Osteocyte (in vitro differentiated cells): ENCODE data around the gene SLC48A1. TPM values are rescaled to one million over a fixed set of nuclear protein-coding genes. Genes with fewer than 3 reads are reported as not detected.
A peak's percentile ranks its signal among the peaks of the same experiment; 100 is the strongest.

Source experiments
- DNase-seq: peaks from one replicate; pipeline ENCODE4 v3.0.0; 2021; ENCODE audit warnings: mixed read lengths; ENCODE audit not compliant: unreplicated experiment; ENCODE audit errors: extremely low spot score
- H3K27ac Mint-ChIP-seq: one replicate; pipeline ENCODE4 v1.8.0; 2021; ENCODE audit warnings: mild to moderate bottlenecking, mixed read lengths; ENCODE audit not compliant: unreplicated experiment
- H3K27me3 Mint-ChIP-seq: one replicate; pipeline ENCODE4 v1.8.0; 2021; ENCODE audit warnings: mixed read lengths; ENCODE audit not compliant: unreplicated experiment
- H3K36me3 Mint-ChIP-seq: one replicate; pipeline ENCODE4 v1.8.0; 2021; ENCODE audit warnings: mixed read lengths; ENCODE audit not compliant: unreplicated experiment
- H3K4me1 Mint-ChIP-seq: one replicate; pipeline ENCODE4 v1.8.0; 2021; ENCODE audit warnings: mixed read lengths; ENCODE audit not compliant: unreplicated experiment
- H3K4me3 Mint-ChIP-seq: one replicate; pipeline ENCODE4 v1.8.0; 2021; ENCODE audit warnings: mild to moderate bottlenecking, moderate library complexity, mixed read lengths; ENCODE audit not compliant: unreplicated experiment
- H3K9me3 Mint-ChIP-seq: one replicate; pipeline ENCODE4 v1.8.0; 2021; ENCODE audit warnings: mixed read lengths; ENCODE audit not compliant: unreplicated experiment
- CTCF ChIP-seq: fragments of 200-600 bp; sonication (generic); IDR thresholded peaks from 2 replicates; pipeline ENCODE4 v1.5.0; 2021; ENCODE audit warnings: antibody characterized with exemption, mild to moderate bottlenecking, moderate library complexity
- long read RNA-seq: library from polyadenylated mRNA; unstranded; transcript quantifications from one replicate; pipeline ENCODE4 v2.0.0, GENCODE V29; 2021
- total RNA-seq: library from RNA; stranded (reverse); gene quantifications from 2 replicates; pipeline ENCODE4 v1.2.1, GENCODE V29; 2021

The SLC48A1 gene
- 21.2 and 21.6 TPM in 2 replicates for total RNA-seq
- long read RNA-seq, transcript SLC48A1-201 (3 exons, 3,010 nt): major isoform, 16 of 21 reads
- long read RNA-seq, partial matches to known transcripts: 0 of 21 reads
- long read RNA-seq, other reads (novel, unspliced or antisense): 4 of 21 reads

DNA sequence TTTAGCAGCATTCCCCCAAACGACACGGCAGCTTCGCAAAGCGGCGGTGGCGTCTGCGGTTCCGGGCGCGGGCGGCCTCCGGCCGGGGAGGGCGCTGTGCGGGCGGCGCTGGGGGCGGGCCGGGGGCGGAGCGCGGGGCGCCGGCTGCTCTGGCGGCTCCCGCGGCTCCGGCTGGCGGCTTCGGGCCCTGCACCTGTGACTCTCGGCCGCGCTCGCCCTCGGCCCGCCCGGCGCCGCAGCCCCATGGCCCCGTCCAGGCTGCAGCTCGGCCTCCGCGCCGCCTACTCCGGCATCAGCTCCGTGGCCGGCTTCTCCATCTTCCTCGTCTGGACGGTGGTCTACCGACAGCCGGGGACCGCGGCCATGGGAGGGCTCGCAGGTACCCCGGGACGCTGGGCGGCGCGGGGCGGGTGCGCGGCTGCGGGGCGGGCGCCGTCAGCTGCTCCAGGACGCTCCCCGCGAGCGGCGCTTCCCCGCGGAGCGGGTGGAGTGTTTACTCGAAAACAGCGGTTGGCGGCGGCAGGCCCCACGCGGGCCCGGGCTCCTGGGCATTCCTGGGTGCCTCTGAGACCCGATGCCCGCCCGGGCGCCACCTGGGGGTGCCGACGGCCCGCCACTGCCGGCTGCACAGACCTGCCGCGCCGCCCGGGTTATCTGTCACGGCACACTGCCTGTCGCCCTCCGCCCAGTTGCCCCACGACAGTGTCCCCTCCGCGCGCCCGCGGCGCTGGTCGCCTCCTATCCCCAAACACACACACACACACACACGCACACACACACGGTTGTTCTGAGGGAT lies at the start of gene SLC48A1:
SLC48A1 (plus strand) TSS at position 177 of the 796 bp plus-strand sequence; CDS start at position 244, 67 bp downstream.
- H3K4me1 Mint-ChIP-seq: peaks cover 34% of the 10 kb centered on the region

DNA sequence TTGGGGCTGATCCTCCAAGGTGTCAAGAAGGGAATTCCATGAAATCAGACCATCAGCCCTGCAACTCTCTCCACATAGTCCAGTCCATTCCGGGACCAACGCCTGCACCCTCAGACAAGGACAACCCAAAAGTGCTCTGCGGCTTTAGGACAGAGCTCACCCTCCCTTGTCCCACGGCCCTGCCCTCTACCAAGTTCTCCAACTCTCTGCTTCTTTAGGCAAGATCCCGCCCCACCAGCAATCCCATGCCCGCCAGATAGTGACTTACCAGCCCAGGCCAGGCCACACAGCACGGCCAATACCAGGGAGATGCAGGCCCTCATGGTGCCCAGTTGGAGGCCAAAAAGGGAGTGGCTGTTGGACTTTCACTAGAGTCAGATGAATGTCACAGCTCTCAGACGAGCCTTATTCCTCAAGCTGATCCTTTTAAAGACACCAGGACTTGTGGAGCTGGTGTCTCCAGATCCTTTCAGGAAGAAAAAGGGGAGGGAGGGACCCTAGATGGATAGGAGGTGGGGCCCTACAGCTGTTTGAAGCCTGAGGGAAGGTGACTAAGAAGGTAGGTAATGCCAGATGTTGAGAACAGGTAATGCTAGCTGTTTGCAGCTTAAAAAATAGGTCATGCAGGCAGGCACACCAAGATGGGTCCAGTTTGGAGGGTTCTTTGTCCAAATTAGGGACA lies 47.8 kb upstream of the SLC48A1 start, which contains the start of gene ENDOU:
ENDOU (minus strand) TSS at position 400 of the 682 bp plus-strand sequence; CDS start at position 323, 77 bp downstream.
- Mint-ChIP-seq H3K9me3 (no peaks in the 10 kb centered on the region), H3K27ac (peak within 1 kb of the TSS; percentile 44), H3K27me3 (no peaks in the 10 kb centered on the region), H3K4me1 (peaks cover 30% of the 10 kb centered on the region), H3K36me3 (no peaks in the 10 kb centered on the region), H3K4me3 (no peak within 1 kb of the TSS)
- no peak for DNase-seq
- no peak for TF ChIP-seq CTCF

More for the DNA sequence above, at the start of gene SLC48A1:
- Mint-ChIP-seq H3K27ac (peak within 1 kb of the TSS; percentile 32), H3K4me3 (peak within 1 kb of the TSS; percentile 84), H3K9me3 (no peaks in the 10 kb centered on the region), H3K36me3 (no peaks in the 10 kb centered on the region), H3K27me3 (no peaks in the 10 kb centered on the region)
- TF ChIP-seq CTCF: peak; percentile 43
- peak; percentile 90 for DNase-seq

DNA sequence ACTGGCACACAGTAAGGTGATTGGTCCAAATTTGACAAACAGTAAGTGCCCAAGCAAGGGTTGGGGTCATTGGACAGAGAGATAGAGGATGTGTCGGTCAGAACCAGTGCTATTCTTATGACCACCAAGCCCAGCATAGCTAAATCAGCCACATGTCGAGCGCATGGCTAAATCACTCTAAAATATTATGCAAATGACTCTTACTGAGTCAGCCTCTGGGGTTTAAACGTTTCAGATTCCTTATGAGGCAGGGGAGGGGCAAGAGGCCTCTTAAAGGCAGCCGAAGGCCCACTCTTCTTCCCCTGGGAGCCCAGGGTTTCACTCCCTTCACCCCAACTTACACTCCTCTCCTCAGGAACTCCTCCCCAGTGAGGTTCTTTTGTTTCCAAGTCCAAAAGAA lies 47.1 kb upstream of the SLC48A1 start:
- Mint-ChIP-seq H3K27me3 (no peaks in the 10 kb centered on the region), H3K27ac (peak overlapping the region; percentile 44), H3K9me3 (no peaks in the 10 kb centered on the region), H3K4me1 (peaks cover 37% of the 10 kb centered on the region), H3K4me3 (no peak overlapping the region), H3K36me3 (no peaks in the 10 kb centered on the region)
- DNase-seq: no peak
- no peak for TF ChIP-seq CTCF

- Mint-ChIP-seq H3K4me3 (peak overlapping the region; percentile 18), H3K27me3 (no peaks in the 10 kb centered on the region), H3K4me1 (peaks cover 39% of the 10 kb centered on the region), H3K9me3 (no peaks in the 10 kb centered on the region), H3K27ac (peak overlapping the region; percentile 48), H3K36me3 (no peaks in the 10 kb centered on the region)
- no peak for TF ChIP-seq CTCF
- DNase-seq: no peak
These were observed 43.8 kb upstream of the SLC48A1 start for GRCh38 chr12:47729233-47729632.

- H3K9me3 Mint-ChIP-seq: no peaks in the 10 kb centered on the region
- no peaks in the 10 kb centered on the region for H3K27me3 Mint-ChIP-seq
- DNase-seq: no peak
- H3K36me3 Mint-ChIP-seq: no peaks in the 10 kb centered on the region
- no peak for TF ChIP-seq CTCF
- H3K4me1 Mint-ChIP-seq: peaks cover 41% of the 10 kb centered on the region
- no peak overlapping the region for H3K4me3 Mint-ChIP-seq
- H3K27ac Mint-ChIP-seq: peak overlapping the region; percentile 48
These were observed 42.7 kb upstream of the SLC48A1 start for GRCh38 chr12:47730341-47730744.
